ENCODE measurements around the gene TEX51.

TEX51 gene

GRCh38 chr2:126879348-126880298 is 19.1 kb upstream of the TEX51 start:
- no peak for DNase-seq

GRCh38 chr2:126880324-126880723 is 18.4 kb upstream of the TEX51 start:
- DNase-seq = no peak

- DNase-seq = no peak
Observed at GRCh38 chr2:126880817-126881216, 17.9 kb upstream of the TEX51 start.

- no peak for DNase-seq
Observed at GRCh38 chr2:126881591-126881990, 17.1 kb upstream of the TEX51 start.

- DNase-seq = no peak
Observed at GRCh38 chr2:126882181-126882580, 16.5 kb upstream of the TEX51 start.

- DNase-seq = no peak
Observed at GRCh38 chr2:126882736-126883665, 15.7 kb upstream of the TEX51 start.

- DNase-seq = no peak
Observed at GRCh38 chr2:126883666-126884040, 15.0 kb upstream of the TEX51 start.

- no peak for DNase-seq
Observed at GRCh38 chr2:126884861-126885750, 13.6 kb upstream of the TEX51 start.

GRCh38 chr2:126885751-126886210 is 12.9 kb upstream of the TEX51 start:
- DNase-seq = no peak

- DNase-seq = peak; percentile 19
Observed at GRCh38 chr2:126886211-126886915, 12.3 kb upstream of the TEX51 start.

- DNase-seq = no peak
Observed at GRCh38 chr2:126886916-126887280, 11.8 kb upstream of the TEX51 start.

- DNase-seq = no peak
Observed at GRCh38 chr2:126887506-126887905, 11.2 kb upstream of the TEX51 start.

- no peak for DNase-seq
Observed at GRCh38 chr2:126888046-126888445, 10.6 kb upstream of the TEX51 start.

- no peak for DNase-seq
Observed at GRCh38 chr2:126889071-126889470, 9.6 kb upstream of the TEX51 start.

GRCh38 chr2:126889496-126890135 is 9.1 kb upstream of the TEX51 start:
- DNase-seq = no peak

- DNase-seq = no peak
Observed at GRCh38 chr2:126890136-126890510, 8.6 kb upstream of the TEX51 start.

GRCh38 chr2:126890551-126891450 is 7.9 kb upstream of the TEX51 start:
- DNase-seq = no peak

- no peak for DNase-seq
Observed at GRCh38 chr2:126891681-126892500, 6.8 kb upstream of the TEX51 start.

GRCh38 chr2:126893153-126893552 is 5.5 kb upstream of the TEX51 start:
- DNase-seq = no peak

All from kidney glomerular epithelial cell (primary cell).